ENCODE results near the gene ERBB4.

GRCh38 chr2:211387734-211388133 lies 1150.9 kb downstream of the ERBB4 start:
- TF ChIP-seq CTCF (IDR thresholded peaks at IDR 0.05) (no peak), POLR2A (IDR thresholded peaks at IDR 0.05) (no peak), POLR2AphosphoS5 (IDR thresholded peaks at IDR 0.05) (no peak)

Measured in prostate gland (tissue), 2 donors.